GM10847 (cell line): ENCODE data around the gene OR1I1.

Experiments
- POLR2A ChIP-seq: IDR thresholded peaks from 2 replicates; pipeline ENCODE4 v1.6.1; 2011; ENCODE audit not compliant: insufficient read length; ENCODE audit errors: extremely low read depth

The OR1I1 gene

GRCh38 chr19:15091918-15092753, 10.1 kb downstream of the OR1I1 start:
- no peak for TF ChIP-seq POLR2A

DNA sequence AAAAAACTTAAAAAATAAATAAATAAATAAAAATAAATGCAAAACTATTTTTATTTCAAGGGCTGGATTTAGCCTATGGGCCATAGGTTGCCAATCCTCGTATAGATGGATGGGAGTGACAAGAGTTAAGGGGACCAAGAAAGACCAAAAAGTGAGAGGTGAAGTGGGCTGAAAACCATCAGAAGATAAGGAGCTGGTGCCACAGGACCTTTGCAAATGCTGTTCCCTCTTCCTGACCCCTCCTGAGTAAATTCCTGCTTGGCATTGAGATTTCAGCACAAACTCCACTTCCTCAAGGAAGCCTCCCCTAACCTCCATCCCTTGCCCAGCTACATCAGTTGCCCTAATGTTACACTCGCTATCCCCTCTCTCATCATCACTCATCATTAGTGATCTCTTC, 11.0 kb downstream of the OR1I1 start:
- no peak for TF ChIP-seq POLR2A

GRCh38 chr19:15096223-15096622, 14.2 kb downstream of the OR1I1 start:
- no peak for TF ChIP-seq POLR2A

GRCh38 chr19:15098460-15098859, 16.4 kb downstream of the OR1I1 start:
- TF ChIP-seq POLR2A: no peak

- no peak for TF ChIP-seq POLR2A
Measured at GRCh38 chr19:15099017-15099582, 17.1 kb downstream of the OR1I1 start.

DNA sequence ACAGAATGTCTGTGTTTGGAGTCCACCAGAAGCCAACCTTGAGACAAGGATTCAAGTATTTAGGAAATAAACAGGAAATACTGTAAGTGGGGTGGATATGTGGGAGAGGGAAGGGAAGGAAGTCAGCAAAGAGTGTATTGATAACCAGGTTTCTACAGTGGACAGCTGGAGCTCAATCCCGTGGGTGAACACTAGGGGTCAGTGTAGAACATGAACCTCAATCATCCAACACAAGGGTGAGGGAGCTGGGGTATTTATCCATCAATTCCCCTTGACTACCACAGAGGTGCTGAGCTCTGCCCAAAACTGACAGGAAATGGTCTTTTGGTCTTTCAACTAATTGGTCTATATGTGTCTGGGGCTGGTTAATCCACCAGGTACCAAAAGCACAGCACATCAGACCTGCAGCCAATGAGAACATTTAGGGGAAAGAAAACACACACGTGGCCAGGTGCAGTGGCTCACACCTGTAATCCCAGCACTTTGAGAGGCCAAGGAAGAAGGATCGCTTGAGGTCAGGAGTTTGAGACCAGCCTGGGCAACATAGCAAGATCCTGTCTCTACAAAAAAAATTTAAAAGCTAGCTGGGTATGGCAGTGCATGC, 19.6 kb downstream of the OR1I1 start:
- TF ChIP-seq POLR2A: no peak

- no peak for TF ChIP-seq POLR2A
Measured at GRCh38 chr19:15104003-15104402, 22.0 kb downstream of the OR1I1 start.

GRCh38 chr19:15104411-15104810, 22.4 kb downstream of the OR1I1 start:
- no peak for TF ChIP-seq POLR2A

DNA sequence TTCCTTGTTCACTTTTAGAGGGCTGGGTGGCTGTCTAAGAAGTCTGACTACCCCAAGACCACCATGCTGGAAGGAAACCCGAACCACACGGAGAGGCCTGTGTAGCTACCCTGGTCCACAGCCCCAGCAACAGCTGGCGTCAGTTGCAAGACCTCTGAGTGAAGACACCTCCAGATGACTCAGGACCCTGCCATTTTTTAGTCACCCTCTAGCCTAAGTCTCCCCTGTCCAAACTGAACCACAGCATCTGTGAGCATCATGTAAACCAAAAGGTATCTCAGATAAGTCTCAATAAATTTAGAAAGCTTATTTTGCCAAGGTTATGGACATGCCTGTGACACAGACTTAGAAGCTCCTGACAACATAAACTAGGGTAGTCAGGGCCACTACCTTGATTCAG, 23.0 kb downstream of the OR1I1 start:
- TF ChIP-seq POLR2A: no peak

- no peak for TF ChIP-seq POLR2A
Measured at GRCh38 chr19:15107061-15108010, 25.3 kb downstream of the OR1I1 start, which contains the start of gene SYDE1. TSS of gene SYDE1 (plus strand) at chr19:15107401. CDS start at chr19:15107434, 33 bp downstream.

- no peak for TF ChIP-seq POLR2A
Measured at GRCh38 chr19:15108145-15108844, 26.3 kb downstream of the OR1I1 start.

DNA sequence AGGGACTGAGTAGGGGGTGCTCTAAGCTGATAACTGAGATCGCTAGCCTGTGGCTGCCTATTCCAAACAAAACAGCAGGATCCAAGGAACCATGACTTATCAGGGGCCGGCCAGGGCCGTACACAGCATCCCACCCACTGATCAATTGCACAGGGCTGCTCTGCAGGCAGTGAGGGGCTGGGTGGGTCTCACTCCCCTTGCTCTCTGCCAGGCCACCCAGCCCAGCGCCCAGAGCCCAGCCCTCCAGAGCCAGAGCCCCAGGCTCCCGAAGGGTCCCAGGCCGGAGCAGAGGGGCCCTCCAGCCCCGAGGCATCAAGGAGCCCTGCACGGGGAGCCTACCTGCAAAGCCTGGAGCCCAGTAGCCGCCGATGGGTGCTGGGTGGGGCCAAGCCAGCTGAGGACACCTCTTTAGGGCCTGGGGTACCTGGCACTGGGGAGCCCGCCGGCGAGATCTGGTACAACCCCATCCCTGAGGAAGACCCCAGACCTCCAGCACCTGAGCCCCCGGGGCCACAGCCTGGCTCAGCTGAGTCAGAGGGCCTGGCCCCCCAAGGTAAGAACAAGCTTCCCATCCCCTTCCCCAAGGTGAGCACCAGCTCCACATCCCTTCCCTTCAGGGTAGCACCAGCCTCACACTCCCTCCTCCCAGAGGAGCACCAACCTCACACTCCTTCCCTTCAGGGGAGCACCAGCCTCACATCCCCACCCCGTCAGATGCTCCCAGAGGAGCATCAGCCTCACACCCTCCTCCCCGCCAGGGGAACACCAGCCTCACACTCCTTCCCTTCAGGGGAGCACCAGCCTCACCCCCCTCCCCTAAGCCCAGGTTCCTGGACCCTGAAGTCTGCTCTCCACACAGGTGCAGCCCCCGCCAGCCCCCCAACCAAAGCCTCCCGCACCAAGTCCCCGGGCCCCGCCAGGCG, 27.1 kb downstream of the OR1I1 start:
- TF ChIP-seq POLR2A: no peak

GRCh38 chr19:15109768-15110417, 27.9 kb downstream of the OR1I1 start:
- TF ChIP-seq POLR2A: no peak
